WTC11 (cell line): ENCODE data around the gene LMAN2. TPM values are rescaled to one million over a fixed set of nuclear protein-coding genes. Genes with fewer than 3 reads are reported as not detected.

Experiments used
- ATAC-seq: fragments of 200-7000 bp; cut with Tn5 transposase; 2 replicates; pipeline ENCODE4 v1.10.0; 2021; ENCODE audit warnings: mild to moderate bottlenecking, moderate library complexity
- CTCF ChIA-PET: fragments of 300-600 bp; sonication (Branson Sonifier 250); formaldehyde crosslinking; loops from one replicate; lab custom pipeline; 2021; ENCODE audit warnings: antibody characterized with exemption; lab: Charles Lee
- POLR2A ChIA-PET: fragments of 350-600 bp; sonication (Branson Sonifier 250); formaldehyde crosslinking; loops from one replicate; lab custom pipeline; 2021; ENCODE audit warnings: antibody characterized with exemption; lab: Charles Lee
- DNase-seq: peaks from one replicate; pipeline ENCODE4 v3.0.0; 2021; ENCODE audit warnings: low spot score
- H3K27ac Mint-ChIP-seq: 2 replicates; pipeline ENCODE4 v1.8.0; 2021; ENCODE audit warnings: mixed read lengths
- H3K27me3 Mint-ChIP-seq: 2 replicates; pipeline ENCODE4 v1.8.0; 2021; ENCODE audit warnings: low read depth, mild to moderate bottlenecking, moderate library complexity, mixed read lengths
- H3K36me3 Mint-ChIP-seq: 2 replicates; pipeline ENCODE4 v1.8.0; 2021; ENCODE audit warnings: mixed read lengths
- H3K4me1 Mint-ChIP-seq: 2 replicates; pipeline ENCODE4 v1.8.0; 2022; ENCODE audit warnings: mixed read lengths
- H3K4me3 Mint-ChIP-seq: 2 replicates; pipeline ENCODE4 v1.8.0; 2021; ENCODE audit warnings: mild to moderate bottlenecking, moderate library complexity, mixed read lengths
- H3K9me3 Mint-ChIP-seq: 2 replicates; pipeline ENCODE4 v1.8.0; 2021; ENCODE audit warnings: mixed read lengths
- ATF3 ChIP-seq: sonication (generic); formaldehyde crosslinking; conservative IDR thresholded peaks from 2 replicates; pipeline ENCODE4 v1.8.1; 2022; ENCODE audit warnings: mild to moderate bottlenecking, missing genetic modification reagents
- CBFB ChIP-seq: sonication (generic); formaldehyde crosslinking; IDR thresholded peaks from 2 replicates; pipeline ENCODE4 v1.8.1; 2022; ENCODE audit warnings: mild to moderate bottlenecking, low read depth, missing genetic modification reagents
- CTCF ChIP-seq: fragments of 200-600 bp; IDR thresholded peaks from 2 replicates; pipeline ENCODE4 v1.8.0; 2022; ENCODE audit warnings: antibody characterized with exemption
- E2F4 ChIP-seq: sonication (generic); formaldehyde crosslinking; IDR thresholded peaks from 2 replicates; pipeline ENCODE4 v1.8.1; 2022; ENCODE audit warnings: low read depth, mild to moderate bottlenecking, moderate library complexity, missing genetic modification reagents, borderline replicate concordance
- EMX1 ChIP-seq: fragments of 250-450 bp; sonication (Bioruptor Pico); IDR thresholded peaks from 2 replicates; pipeline ENCODE4 v1.8.0; 2021; ENCODE audit warnings: mild to moderate bottlenecking
- FOXP1 ChIP-seq: sonication (generic); formaldehyde crosslinking; IDR thresholded peaks from 2 replicates; pipeline ENCODE4 v1.8.0; 2022; ENCODE audit warnings: missing genetic modification reagents, mild to moderate bottlenecking, moderate library complexity, borderline replicate concordance
- GTF2I ChIP-seq: fragments of 250-450 bp; sonication (Bioruptor Pico); conservative IDR thresholded peaks from 2 replicates; pipeline ENCODE4 v1.4.0; 2021; ENCODE audit warnings: mild to moderate bottlenecking
- NFE2L1 ChIP-seq: sonication (generic); formaldehyde crosslinking; IDR thresholded peaks from 2 replicates; pipeline ENCODE4 v1.8.1; 2023; ENCODE audit warnings: missing genetic modification reagents
- NR2C2 ChIP-seq: sonication (generic); formaldehyde crosslinking; IDR thresholded peaks from 2 replicates; pipeline ENCODE4 v1.8.0; 2022; ENCODE audit warnings: mild to moderate bottlenecking, missing genetic modification reagents
- NR3C1 ChIP-seq: sonication (generic); formaldehyde crosslinking; conservative IDR thresholded peaks from 2 replicates; pipeline ENCODE4 v1.8.1; 2023; ENCODE audit warnings: low read depth, mild to moderate bottlenecking, missing genetic modification reagents
- PRDM15 ChIP-seq: sonication (generic); formaldehyde crosslinking; IDR thresholded peaks from 2 replicates; pipeline ENCODE4 v1.8.0; 2022; ENCODE audit warnings: missing genetic modification reagents
- RELA ChIP-seq: sonication (generic); formaldehyde crosslinking; IDR thresholded peaks from 2 replicates; pipeline ENCODE4 v1.8.1; 2022; ENCODE audit warnings: missing genetic modification reagents, mild to moderate bottlenecking, borderline replicate concordance
- SOX15 ChIP-seq: fragments of 250-450 bp; sonication (Bioruptor Pico); IDR thresholded peaks from 2 replicates; pipeline ENCODE4 v1.9.0; 2021; ENCODE audit warnings: mild to moderate bottlenecking
- TP53 ChIP-seq: sonication (generic); formaldehyde crosslinking; IDR thresholded peaks from 2 replicates; pipeline ENCODE4 v1.8.1; 2023; ENCODE audit warnings: mild to moderate bottlenecking, missing genetic modification reagents
- USF1 ChIP-seq: sonication (generic); formaldehyde crosslinking; IDR thresholded peaks from 2 replicates; pipeline ENCODE4 v1.8.0; 2022; ENCODE audit warnings: mild to moderate bottlenecking, missing genetic modification reagents
- ZBTB43 ChIP-seq: sonication (generic); formaldehyde crosslinking; IDR thresholded peaks from 2 replicates; pipeline ENCODE4 v1.8.1; 2023; ENCODE audit warnings: mild to moderate bottlenecking, missing genetic modification reagents
- ZNF396 ChIP-seq: fragments of 250-450 bp; sonication (Bioruptor Pico); IDR thresholded peaks from 2 replicates; pipeline ENCODE4 v1.8.0; 2021; ENCODE audit warnings: mild to moderate bottlenecking, moderate library complexity, borderline replicate concordance
- total RNA-seq: library from RNA; stranded (reverse); gene quantifications from 3 replicates; pipeline ENCODE4 v1.2.3, GENCODE V29; 2021

Gene LMAN2
- total RNA-seq, 1 experiment from 2014 or later = 162 TPM

GRCh38 chr5:177311723-177312648, 39.5 kb downstream of the LMAN2 start, which contains the start of gene MXD3 (continued):
- TF ChIP-seq PRDM15 (no peak), CTCF (no peak), TP53 (peak; percentile 66; the same call in 1 of the 2 replicates)

GRCh38 chr5:177311392-177311722, 40.1 kb downstream of the LMAN2 start:
- no peak for TF ChIP-seq E2F4 (CRISPR knock-in tag)
- TF ChIP-seq SOX15 (CRISPR knock-in tag) = no peak
- TF ChIP-seq GTF2I = no peak
- TF ChIP-seq NR2C2 (CRISPR knock-in tag) = no peak
- TF ChIP-seq, all 79 proteins: peak for 0
- Mint-ChIP-seq H3K9me3 (no peaks in the 10 kb centered on the region), H3K36me3 (peaks cover 8% of the 10 kb centered on the region), H3K4me3 (peak overlapping the region; percentile 79), H3K27ac (no peak overlapping the region), H3K27me3 (no peaks in the 10 kb centered on the region), H3K4me1 (peaks cover 18% of the 10 kb centered on the region)
- CTCF ChIA-PET = interaction anchor here (0.5 to 4.5 kb wide), 9 partner anchors 10 to 225 kb away, joined by 3 to 91 read pairs (median 16); partner anchors contain the start of genes FGFR4 and PRR7
- ATAC-seq = peak; percentile 0
- POLR2A ChIA-PET = interaction anchor here (1.1 to 2.3 kb wide), 2 partner anchors 59 to 115 kb away, joined by 3 to 8 read pairs; partner anchors contain the start of gene GRK6
- no peak for DNase-seq

GRCh38 chr5:177310757-177311391, 40.6 kb downstream of the LMAN2 start:
- ChIA-PET POLR2A (interaction anchor here (0.6 to 2.3 kb wide), 3 partner anchors 59 to 177 kb away, joined by 3 to 8 read pairs (median 4); no protein-coding TSS in a partner anchor), CTCF (interaction anchor here (0.6 to 4.5 kb wide), 37 partner anchors 8 to 507 kb away, joined by 3 to 91 read pairs (median 13); partner anchors contain the start of genes FGFR4, LMAN2, NSD1 and PFN3)
- peaks cover 13% of the 10 kb centered on the region for H3K36me3 Mint-ChIP-seq
- DNase-seq (no peak), ATAC-seq (no peak)
- H3K4me1 Mint-ChIP-seq = peaks cover 18% of the 10 kb centered on the region
- no peaks in the 10 kb centered on the region for H3K27me3 Mint-ChIP-seq
- H3K9me3 Mint-ChIP-seq = no peaks in the 10 kb centered on the region
- H3K27ac Mint-ChIP-seq = no peak overlapping the region
- H3K4me3 Mint-ChIP-seq = peak overlapping the region; percentile 84
- TF ChIP-seq USF1 = no peak
- no peak for TF ChIP-seq CTCF
- no peak for TF ChIP-seq CBFB
- no peak for TF ChIP-seq NR3C1 (CRISPR knock-in tag)
- TF ChIP-seq ZBTB43 = no peak
- no peak for TF ChIP-seq ZNF396 (CRISPR knock-in tag)
- no peak for TF ChIP-seq RELA (CRISPR knock-in tag)
- TF ChIP-seq ATF3 (CRISPR knock-in tag) = no peak
- no peak for TF ChIP-seq EMX1 (CRISPR knock-in tag)
- no peak for TF ChIP-seq NFE2L1
- no peak for TF ChIP-seq FOXP1 (CRISPR knock-in tag)
